Mesenchymal stem cell (in vitro differentiated cells and primary cell): Measurements from ENCODE around the gene FAM135A.

Experiments
- DNase-seq: peaks from one replicate; pipeline ENCODE4 v3.0.0-alpha.2; 2013
- H2AFZ ChIP-seq: one replicate; pipeline ENCODE4 v1.6.1; 2013; ENCODE audit warnings: low read depth, mild to moderate bottlenecking, control low read depth, inconsistent platforms, low read length, moderate library complexity
- H2AK5ac ChIP-seq: 2 replicates; pipeline ENCODE4 v1.6.1; 2013; ENCODE audit warnings: low read length, moderate library complexity, mild to moderate bottlenecking, inconsistent platforms; ENCODE audit not compliant: severe bottlenecking
- H2BK120ac ChIP-seq: one replicate; pipeline ENCODE4 v1.6.1; 2013; ENCODE audit warnings: low read depth, mild to moderate bottlenecking, inconsistent platforms, low read length, moderate library complexity
- H2BK12ac ChIP-seq, 2 experiments: one replicate each; pipeline ENCODE4 v1.6.1; 2013; ENCODE audit warnings: inconsistent platforms in 2 of 2, low read length in 2 of 2, mild to moderate bottlenecking in 2 of 2, moderate library complexity in 2 of 2, control low read depth in 1 of 2
- H2BK15ac ChIP-seq: one replicate; pipeline ENCODE4 v1.6.1; 2013; ENCODE audit warnings: mild to moderate bottlenecking, low read depth, inconsistent platforms; ENCODE audit not compliant: poor library complexity, severe bottlenecking
- H2BK5ac ChIP-seq: 2 replicates; pipeline ENCODE4 v1.6.1; 2013; ENCODE audit warnings: low read depth, mild to moderate bottlenecking, low read length, control low read depth, inconsistent platforms; ENCODE audit not compliant: poor library complexity, severe bottlenecking
- H3K14ac ChIP-seq, 2 experiments: one replicate each; pipeline ENCODE4 v1.6.1; 2013; ENCODE audit warnings: inconsistent platforms in 2 of 2, low read length in 2 of 2, control low read depth in 1 of 2, mild to moderate bottlenecking in 1 of 2, moderate library complexity in 1 of 2
- H3K18ac ChIP-seq, 2 experiments: one replicate each; pipeline ENCODE4 v1.6.1; 2013; ENCODE audit warnings: inconsistent platforms in 2 of 2, low read length in 2 of 2, control low read depth in 1 of 2, low read depth in 1 of 2, mild to moderate bottlenecking in 1 of 2
- H3K23ac ChIP-seq, 2 experiments: one replicate each; pipeline ENCODE4 v1.6.1; 2013; ENCODE audit warnings: inconsistent platforms in 2 of 2, low read length in 2 of 2, mild to moderate bottlenecking in 2 of 2, moderate library complexity in 2 of 2, control low read depth in 1 of 2
- H3K27ac ChIP-seq: 2 replicates; pipeline ENCODE4 v1.5.1; 2013; ENCODE audit warnings: mild to moderate bottlenecking, moderate library complexity, low read length, control low read depth, inconsistent platforms; ENCODE audit not compliant: poor library complexity, severe bottlenecking
- H3K27me3 ChIP-seq, 2 experiments: 2 replicates each; pipeline versions ENCODE4 v1.6.1 to v1.7.0; 2013; ENCODE audit warnings: low read length in 2 of 2, mild to moderate bottlenecking in 2 of 2, moderate library complexity in 2 of 2, control low read depth in 1 of 2, inconsistent platforms in 1 of 2; ENCODE audit not compliant: control insufficient read depth in 1 of 2, insufficient read depth in 1 of 2
- H3K36me3 ChIP-seq, 2 experiments: 2 replicates each; pipeline versions ENCODE4 v1.6.1 to v1.7.0; 2013; ENCODE audit warnings: low read length in 2 of 2, control low read depth in 1 of 2, inconsistent platforms in 1 of 2, low read depth in 1 of 2, mild to moderate bottlenecking in 1 of 2; ENCODE audit not compliant: insufficient read depth in 2 of 2, control insufficient read depth in 1 of 2
- H3K4ac ChIP-seq, 2 experiments: one replicate each; pipeline ENCODE4 v1.6.1; 2013; ENCODE audit warnings: inconsistent platforms in 2 of 2, low read length in 2 of 2, mild to moderate bottlenecking in 2 of 2, moderate library complexity in 2 of 2, control low read depth in 1 of 2, low read depth in 1 of 2
- H3K4me1 ChIP-seq: 2 replicates; pipeline ENCODE4 v1.6.1; 2013; ENCODE audit warnings: low read depth, low read length, control low read depth; ENCODE audit not compliant: control insufficient read depth, insufficient read depth
- H3K4me2 ChIP-seq: 2 replicates; pipeline ENCODE4 v1.6.1; 2013; ENCODE audit warnings: low read length, mild to moderate bottlenecking, inconsistent platforms; ENCODE audit not compliant: poor library complexity, severe bottlenecking
- H3K4me3 ChIP-seq, 2 experiments: 2 replicates each; pipeline versions ENCODE4 v1.5.1 to v1.7.0; 2013; ENCODE audit warnings: low read length in 2 of 2, mild to moderate bottlenecking in 2 of 2, control low read depth in 1 of 2, low read depth in 1 of 2; ENCODE audit not compliant: insufficient read depth in 1 of 2
- H3K79me1 ChIP-seq: replicated peaks from 2 replicates; pipeline ENCODE4 v1.6.1; 2013; ENCODE audit warnings: mild to moderate bottlenecking, control low read depth, low read length, inconsistent platforms; ENCODE audit not compliant: poor library complexity, severe bottlenecking
- H3K9ac ChIP-seq: 2 replicates; pipeline ENCODE4 v1.7.0; 2013; ENCODE audit warnings: mild to moderate bottlenecking, low read length, moderate library complexity
- H3K9me3 ChIP-seq: 2 replicates; pipeline ENCODE4 v1.7.0; 2013; ENCODE audit warnings: mild to moderate bottlenecking, low read length; ENCODE audit not compliant: control insufficient read depth
- H4K8ac ChIP-seq: one replicate; pipeline ENCODE4 v1.6.1; 2013; ENCODE audit warnings: inconsistent platforms, mild to moderate bottlenecking, low read length, moderate library complexity
- H4K91ac ChIP-seq: one replicate; pipeline ENCODE4 v1.6.1; 2013; ENCODE audit warnings: mild to moderate bottlenecking, low read length, inconsistent platforms
- WGBS: methylation state at CpG from one replicate; pipeline ENCODE4 v1.1.7; 2013; ENCODE audit warnings: mixed read lengths; 5-methylcytosine and 5-hydroxymethylcytosine counted together

FAM135A gene

DNA sequence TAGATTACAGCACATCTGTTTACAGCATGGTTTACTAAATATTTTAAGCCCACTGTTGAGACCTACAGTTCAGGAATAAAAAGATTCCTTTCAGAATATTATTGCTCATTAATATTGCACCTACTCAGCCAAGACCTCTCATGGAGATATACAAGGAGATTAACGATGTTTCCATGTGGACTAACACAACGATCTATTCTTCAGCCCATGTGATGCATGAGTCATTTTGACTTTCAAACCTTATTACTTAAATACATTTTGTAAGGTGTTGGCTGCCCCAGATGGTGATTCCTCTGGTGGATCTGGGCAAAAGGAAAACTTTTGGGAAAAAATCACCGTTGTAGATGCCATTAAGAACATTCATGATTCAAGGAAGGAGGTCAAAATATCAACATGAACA is 105.4 kb downstream of the FAM135A start:
- Histone ChIP-seq H4K8ac (no peak overlapping the region), H3K79me1 (no peaks in the 10 kb centered on the region), H3K9ac (no peak overlapping the region), H3K23ac (no peak overlapping the region), H4K91ac (no peak overlapping the region), H3K36me3 (no peaks in the 10 kb centered on the region), H3K4me3 (no peak overlapping the region), H2AK5ac (no peak overlapping the region), H2BK120ac (no peak overlapping the region), H3K4me2 (no peak overlapping the region), H2BK5ac (no peak overlapping the region), H3K14ac (no peak overlapping the region), H2AFZ (no peak overlapping the region), H2BK15ac (no peak overlapping the region), H3K18ac (no peak overlapping the region), H3K27me3 (no peaks in the 10 kb centered on the region), H3K4ac (no peak overlapping the region), H3K4me1 (no peaks in the 10 kb centered on the region), H3K27ac (no peak overlapping the region), H3K9me3 (no peaks in the 10 kb centered on the region), H2BK12ac (no peak overlapping the region)
- DNase-seq, result no peak
- 97% methylated on average over 1 of the region's 3 CpGs for WGBS

- peak; percentile 6 for DNase-seq
- Histone ChIP-seq H3K36me3 (peaks cover 0 to 9% of the 10 kb centered on the region in 2 experiments), H2BK12ac (no peak overlapping the region), H3K4me2 (no peak overlapping the region), H2BK120ac (no peak overlapping the region), H3K23ac (no peak overlapping the region), H3K27ac (no peak overlapping the region), H3K4ac (no peak overlapping the region), H4K8ac (no peak overlapping the region), H2AK5ac (no peak overlapping the region), H3K4me1 (no peaks in the 10 kb centered on the region), H3K14ac (no peak overlapping the region), H3K18ac (no peak overlapping the region), H3K9me3 (no peaks in the 10 kb centered on the region), H2BK15ac (no peak overlapping the region), H2BK5ac (no peak overlapping the region), H3K4me3 (no peak overlapping the region), H3K9ac (no peak overlapping the region), H4K91ac (no peak overlapping the region), H3K79me1 (no peaks in the 10 kb centered on the region), H3K27me3 (no peaks in the 10 kb centered on the region), H2AFZ (no peak overlapping the region)
Observed at GRCh38 chr6:70520575-70520974, 107.3 kb downstream of the FAM135A start.

- Histone ChIP-seq H3K4ac (no peak overlapping the region), H3K4me2 (no peak overlapping the region), H3K79me1 (no peaks in the 10 kb centered on the region), H3K4me3 (no peak overlapping the region), H2BK12ac (no peak overlapping the region), H3K9me3 (no peaks in the 10 kb centered on the region), H3K14ac (no peak overlapping the region), H3K27me3 (no peaks in the 10 kb centered on the region), H4K91ac (no peak overlapping the region), H3K4me1 (no peaks in the 10 kb centered on the region), H3K27ac (no peak overlapping the region), H2BK5ac (no peak overlapping the region), H2BK15ac (no peak overlapping the region), H3K9ac (no peak overlapping the region), H2AK5ac (no peak overlapping the region), H3K23ac (no peak overlapping the region), H3K18ac (no peak overlapping the region), H4K8ac (no peak overlapping the region), H3K36me3 (peaks cover 0 to 16% of the 10 kb centered on the region in 2 experiments), H2BK120ac (no peak overlapping the region), H2AFZ (no peak overlapping the region)
- whole genome bisulfite sequencing, result 100% methylated on average over 1 of the region's 4 CpGs
- DNase-seq, result no peak
Observed at GRCh38 chr6:70524721-70525286, 111.5 kb downstream of the FAM135A start.

- DNase-seq, result no peak
- Histone ChIP-seq H3K27me3 (no peaks in the 10 kb centered on the region), H3K9me3 (no peaks in the 10 kb centered on the region), H3K36me3 (peaks cover 2 to 16% of the 10 kb centered on the region in 2 experiments), H3K4me3 (no peak overlapping the region), H2BK5ac (no peak overlapping the region), H3K14ac (no peak overlapping the region), H2AK5ac (no peak overlapping the region), H3K9ac (no peak overlapping the region), H3K79me1 (no peaks in the 10 kb centered on the region), H4K91ac (no peak overlapping the region), H3K27ac (no peak overlapping the region), H3K18ac (no peak overlapping the region), H2BK15ac (no peak overlapping the region), H3K4me1 (no peaks in the 10 kb centered on the region), H2AFZ (no peak overlapping the region), H3K4ac (no peak overlapping the region), H4K8ac (no peak overlapping the region), H3K23ac (no peak overlapping the region), H3K4me2 (no peak overlapping the region), H2BK12ac (no peak overlapping the region), H2BK120ac (no peak overlapping the region)
- 100% methylated on average over 2 of the region's 5 CpGs for WGBS
Observed at GRCh38 chr6:70527071-70527737, 113.9 kb downstream of the FAM135A start.
